Stimulated activated memory B cell treated with anti-CD40 and anti-IgM and Interleukin-4, amounts not matched to agents 10 μg/mL and 1 μg/mL and 100 μg/mL, for 72 hours (primary cell): Measurements from ENCODE around the gene ZFYVE19.

ENCODE experiments used
- ATAC-seq: fragments of 150-1000 bp; cut with Tn5 transposase; 2 replicates; pipeline ENCODE4 v1.10.0; 2021
- H3K27ac Mint-ChIP-seq: one replicate; pipeline ENCODE4 v1.8.0; 2022; ENCODE audit warnings: mild to moderate bottlenecking, mixed read lengths
- H3K27me3 Mint-ChIP-seq: one replicate; pipeline ENCODE4 v1.8.0; 2022; ENCODE audit warnings: mixed read lengths
- H3K36me3 Mint-ChIP-seq: one replicate; pipeline ENCODE4 v1.8.0; 2022; ENCODE audit warnings: mixed read lengths
- H3K4me1 Mint-ChIP-seq: one replicate; pipeline ENCODE4 v1.8.0; 2022; ENCODE audit warnings: mixed read lengths
- H3K4me3 Mint-ChIP-seq: one replicate; pipeline ENCODE4 v1.8.0; 2022; ENCODE audit warnings: mild to moderate bottlenecking, moderate library complexity, mixed read lengths
- H3K9me3 Mint-ChIP-seq: one replicate; pipeline ENCODE4 v1.8.0; 2022; ENCODE audit warnings: mixed read lengths

The ZFYVE19 gene

DNA sequence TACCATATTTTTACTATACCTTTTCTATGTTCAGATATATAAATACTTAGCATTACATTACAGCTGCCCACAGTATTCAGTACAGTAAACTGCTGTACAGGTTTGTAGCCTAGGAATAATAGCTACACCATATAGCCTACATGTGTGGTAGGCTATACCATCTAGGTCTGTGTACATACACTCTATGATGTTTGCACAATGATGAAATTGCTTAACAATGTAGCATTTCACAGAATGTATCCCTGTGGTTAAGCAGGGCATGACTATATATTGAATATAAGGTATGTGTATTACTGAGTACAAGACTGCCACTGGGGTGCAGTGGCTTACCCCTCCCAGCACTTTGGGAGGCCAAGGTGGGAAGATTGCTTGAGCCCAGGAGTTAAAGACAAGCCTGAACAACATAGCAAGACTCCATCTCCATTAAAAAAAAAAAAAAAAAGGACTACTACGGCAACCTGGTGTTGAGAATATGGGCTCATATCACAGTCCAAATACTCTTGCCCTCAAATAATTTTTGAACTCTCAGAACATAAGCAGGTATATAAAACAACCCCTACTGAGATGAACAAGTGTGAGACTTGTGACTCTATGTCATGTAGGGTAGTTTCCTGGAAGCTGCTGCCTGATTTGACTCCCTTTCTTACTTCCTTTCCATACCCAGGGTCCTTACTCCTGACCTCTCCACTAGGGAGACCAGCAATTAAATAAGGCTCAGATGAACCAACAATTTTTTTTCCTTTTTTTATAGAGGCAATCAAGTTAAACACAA lies 16.9 kb downstream of the ZFYVE19 start:
- Mint-ChIP-seq H3K4me3 (no peak overlapping the region), H3K9me3 (no peaks in the 10 kb centered on the region), H3K27me3 (no peaks in the 10 kb centered on the region), H3K4me1 (no peaks in the 10 kb centered on the region), H3K36me3 (no peaks in the 10 kb centered on the region), H3K27ac (no peak overlapping the region)
- no peak for ATAC-seq

- H3K27ac Mint-ChIP-seq = no peak overlapping the region
- no peak for ATAC-seq
- H3K4me1 Mint-ChIP-seq = no peaks in the 10 kb centered on the region
- no peaks in the 10 kb centered on the region for H3K9me3 Mint-ChIP-seq
- H3K27me3 Mint-ChIP-seq = no peaks in the 10 kb centered on the region
- H3K4me3 Mint-ChIP-seq = no peak overlapping the region
- no peaks in the 10 kb centered on the region for H3K36me3 Mint-ChIP-seq
Observed at GRCh38 chr15:40825661-40826422, 19.0 kb downstream of the ZFYVE19 start.

DNA sequence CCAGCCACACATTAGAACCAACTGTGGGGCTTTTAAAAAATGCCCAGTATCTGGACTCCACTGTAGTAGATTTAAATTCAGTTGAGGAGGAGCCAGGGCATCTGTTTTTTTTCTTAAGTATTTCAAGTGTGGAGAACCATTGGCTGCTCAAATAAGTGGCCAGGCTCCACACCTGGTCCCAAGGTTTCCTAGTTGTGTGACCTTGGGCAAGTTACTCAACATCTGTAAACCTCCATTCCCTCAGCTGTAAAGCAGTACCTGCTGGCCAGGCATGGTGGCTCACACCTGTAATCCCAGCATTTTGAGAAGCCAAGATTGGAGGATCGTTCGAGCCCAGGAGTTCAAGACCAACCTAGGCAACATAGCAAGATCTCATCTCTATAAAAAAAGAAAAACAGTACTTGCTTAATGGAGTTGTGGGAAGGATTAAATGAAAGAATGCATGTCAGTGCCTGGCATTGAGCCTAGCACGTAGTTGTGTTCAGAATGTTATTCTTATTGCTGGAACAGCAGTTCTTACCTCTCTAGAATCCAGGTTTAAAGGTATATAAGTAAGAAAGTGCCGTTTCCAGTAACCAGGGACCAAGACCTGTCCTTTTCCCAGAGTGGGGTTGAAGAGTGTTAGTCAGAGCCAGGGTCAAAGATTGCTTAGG lies 19.7 kb downstream of the ZFYVE19 start:
- ATAC-seq = no peak
- no peak overlapping the region for H3K27ac Mint-ChIP-seq
- no peak overlapping the region for H3K4me3 Mint-ChIP-seq
- H3K4me1 Mint-ChIP-seq = no peaks in the 10 kb centered on the region
- H3K9me3 Mint-ChIP-seq = no peaks in the 10 kb centered on the region
- peaks cover 3% of the 10 kb centered on the region for H3K36me3 Mint-ChIP-seq
- H3K27me3 Mint-ChIP-seq = no peaks in the 10 kb centered on the region

GRCh38 chr15:40828447-40829036 lies 21.7 kb downstream of the ZFYVE19 start, which contains the start of gene PPP1R14D:
Gene PPP1R14D (minus strand): TSS chr15:40828708. CDS start chr15:40828641, 67 bp downstream.
- H3K4me1 Mint-ChIP-seq = no peaks in the 10 kb centered on the region
- H3K36me3 Mint-ChIP-seq = peaks cover 10% of the 10 kb centered on the region
- ATAC-seq = no peak
- H3K27me3 Mint-ChIP-seq = no peaks in the 10 kb centered on the region
- H3K27ac Mint-ChIP-seq = no peak within 1 kb of the TSS
- H3K9me3 Mint-ChIP-seq = no peaks in the 10 kb centered on the region
- H3K4me3 Mint-ChIP-seq = no peak within 1 kb of the TSS

- Mint-ChIP-seq H3K4me1 (no peaks in the 10 kb centered on the region), H3K27ac (no peak overlapping the region), H3K9me3 (no peaks in the 10 kb centered on the region), H3K4me3 (no peak overlapping the region), H3K27me3 (no peaks in the 10 kb centered on the region), H3K36me3 (peaks cover 10% of the 10 kb centered on the region)
- peak; percentile 20 for ATAC-seq
Observed at GRCh38 chr15:40829115-40829514, 22.2 kb downstream of the ZFYVE19 start.

GRCh38 chr15:40830884-40831283 lies 24.0 kb downstream of the ZFYVE19 start:
- Mint-ChIP-seq H3K36me3 (peaks cover 10% of the 10 kb centered on the region), H3K9me3 (no peaks in the 10 kb centered on the region), H3K27me3 (no peaks in the 10 kb centered on the region), H3K27ac (no peak overlapping the region), H3K4me1 (no peaks in the 10 kb centered on the region), H3K4me3 (no peak overlapping the region)
- no peak for ATAC-seq

DNA sequence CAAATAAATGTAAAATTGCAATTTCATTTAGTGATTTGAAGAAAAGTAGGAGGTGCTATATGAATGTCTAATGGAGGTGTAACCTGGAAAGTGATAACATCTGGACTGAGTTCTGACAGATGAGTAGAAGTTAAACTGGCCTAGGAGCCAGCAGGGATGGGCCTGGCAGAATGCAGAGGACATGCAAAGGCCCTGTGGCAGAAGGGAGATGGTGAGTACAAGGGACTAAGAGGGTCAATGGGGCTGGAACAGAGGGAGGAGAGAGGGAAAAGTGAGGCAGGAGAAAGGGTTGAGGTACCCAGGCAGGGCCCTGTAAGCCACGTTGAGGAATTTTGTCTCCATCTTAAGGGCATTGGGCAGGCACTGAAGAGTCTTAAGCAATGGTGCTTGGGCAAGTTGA lies 25.0 kb downstream of the ZFYVE19 start:
- Mint-ChIP-seq H3K4me3 (no peak overlapping the region), H3K4me1 (no peaks in the 10 kb centered on the region)

DNA sequence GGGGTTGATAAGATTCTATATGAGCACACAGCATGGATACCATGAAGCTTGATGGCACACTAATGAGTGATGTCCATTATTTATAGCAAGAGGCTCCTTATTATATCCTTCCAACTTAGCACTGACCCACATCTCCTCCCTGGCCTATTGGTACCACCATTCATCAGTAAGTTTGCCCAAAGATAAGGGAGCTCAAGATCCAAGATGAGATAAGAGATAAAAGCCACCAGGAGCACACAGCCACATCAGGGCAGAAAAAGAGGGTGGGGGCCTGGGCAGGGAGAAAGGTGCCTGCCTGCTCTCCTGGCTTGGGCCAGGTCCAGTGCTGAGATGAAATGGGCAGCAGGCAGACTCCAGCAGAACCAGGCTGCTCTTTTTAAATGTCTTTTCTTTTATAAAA lies 26.0 kb downstream of the ZFYVE19 start:
- Mint-ChIP-seq H3K27ac (no peak overlapping the region), H3K36me3 (peaks cover 10% of the 10 kb centered on the region), H3K4me1 (no peaks in the 10 kb centered on the region), H3K4me3 (no peak overlapping the region), H3K27me3 (no peaks in the 10 kb centered on the region), H3K9me3 (no peaks in the 10 kb centered on the region)
- ATAC-seq = no peak

More for the DNA sequence above, 25.0 kb downstream of the ZFYVE19 start:
- no peaks in the 10 kb centered on the region for H3K27me3 Mint-ChIP-seq
- no peaks in the 10 kb centered on the region for H3K9me3 Mint-ChIP-seq
- ATAC-seq = no peak
- peaks cover 10% of the 10 kb centered on the region for H3K36me3 Mint-ChIP-seq
- no peak overlapping the region for H3K27ac Mint-ChIP-seq

DNA sequence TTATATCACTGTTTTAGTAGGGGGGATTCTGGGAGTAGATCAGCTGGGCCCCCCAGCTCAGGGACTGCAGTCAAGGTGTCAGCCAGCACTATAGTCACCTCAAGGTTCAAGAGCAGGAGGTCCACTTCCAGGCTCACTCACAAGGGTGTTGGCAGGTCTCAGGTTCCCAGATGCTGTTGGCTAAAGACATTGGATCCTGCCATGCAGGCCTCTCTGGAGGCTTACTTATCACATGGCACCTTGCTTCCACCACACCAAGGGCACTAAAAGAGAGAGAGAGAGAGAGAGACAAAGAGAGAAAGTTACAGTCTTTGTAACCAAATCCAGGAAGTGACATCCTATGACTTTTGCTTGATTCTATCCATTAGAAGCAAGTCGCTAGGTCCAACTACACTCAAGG lies 29.1 kb downstream of the ZFYVE19 start:
- Mint-ChIP-seq H3K4me1 (no peaks in the 10 kb centered on the region), H3K27me3 (no peaks in the 10 kb centered on the region), H3K9me3 (no peaks in the 10 kb centered on the region), H3K36me3 (peaks cover 10% of the 10 kb centered on the region), H3K4me3 (no peak overlapping the region), H3K27ac (peak overlapping the region; percentile 34)
- no peak for ATAC-seq

DNA sequence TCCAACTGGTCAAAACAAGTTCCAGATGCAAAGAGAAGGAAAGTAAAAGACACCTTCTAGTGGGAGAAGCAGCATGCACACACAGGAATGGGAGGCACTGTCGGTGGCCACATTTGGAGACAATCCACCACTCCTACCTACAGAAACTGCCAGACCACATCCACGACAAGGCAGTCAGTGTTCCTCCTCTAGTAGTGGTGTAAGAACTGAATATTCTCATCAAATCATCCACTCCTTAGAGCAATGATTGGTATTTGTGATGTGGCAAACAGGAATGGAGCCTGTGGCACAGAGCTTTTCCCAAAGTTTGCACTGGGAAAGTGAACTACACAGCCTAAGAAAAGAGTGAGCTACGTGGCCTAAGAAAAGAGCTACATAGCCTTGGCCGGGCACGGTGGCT lies 31.9 kb downstream of the ZFYVE19 start:
- Mint-ChIP-seq H3K9me3 (no peaks in the 10 kb centered on the region), H3K4me3 (no peak overlapping the region), H3K27ac (no peak overlapping the region)

GRCh38 chr15:40841741-40842140 lies 34.9 kb downstream of the ZFYVE19 start:
- no peaks in the 10 kb centered on the region for H3K9me3 Mint-ChIP-seq
- ATAC-seq = no peak
- no peak overlapping the region for H3K4me3 Mint-ChIP-seq
- no peaks in the 10 kb centered on the region for H3K36me3 Mint-ChIP-seq
- no peaks in the 10 kb centered on the region for H3K27me3 Mint-ChIP-seq
- peaks cover 23% of the 10 kb centered on the region for H3K4me1 Mint-ChIP-seq
- H3K27ac Mint-ChIP-seq = no peak overlapping the region

More for the DNA sequence above, 31.9 kb downstream of the ZFYVE19 start:
- Mint-ChIP-seq H3K27me3 (no peaks in the 10 kb centered on the region), H3K36me3 (no peaks in the 10 kb centered on the region), H3K4me1 (no peaks in the 10 kb centered on the region)
- no peak for ATAC-seq

DNA sequence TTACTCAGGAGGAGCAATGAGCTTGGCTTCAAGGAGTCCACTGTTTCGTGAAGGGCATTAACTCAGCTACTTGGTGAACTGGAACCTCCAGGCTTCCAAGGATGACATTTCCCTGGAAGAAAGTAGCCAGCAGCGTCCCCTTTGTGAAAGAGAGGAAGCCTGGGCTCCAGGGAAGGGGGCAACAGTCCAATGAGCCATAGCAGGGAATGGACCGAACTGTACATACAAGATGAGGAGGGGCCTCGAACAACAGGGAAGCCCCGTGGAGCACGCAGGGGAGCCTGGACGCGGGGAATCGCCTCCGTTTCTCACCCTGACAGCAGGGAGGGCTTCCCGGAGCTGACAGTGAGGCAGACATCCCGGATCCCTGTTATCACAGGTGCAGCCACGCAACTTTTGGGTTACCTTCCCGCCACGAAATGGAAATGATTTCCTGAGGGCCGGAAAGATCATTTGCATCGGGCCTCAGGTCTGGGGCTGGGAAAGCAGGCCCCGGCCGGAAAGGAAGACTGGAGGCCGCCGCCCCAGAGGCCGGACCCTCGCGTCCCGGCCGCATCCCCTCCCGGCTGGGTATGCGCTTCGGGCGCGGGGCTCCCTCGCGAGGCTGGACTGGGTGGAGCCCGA lies 36.5 kb downstream of the ZFYVE19 start:
- Mint-ChIP-seq H3K9me3 (no peaks in the 10 kb centered on the region), H3K36me3 (no peaks in the 10 kb centered on the region), H3K4me3 (peak overlapping the region; percentile 76), H3K27ac (peak overlapping the region; percentile 54), H3K4me1 (peaks cover 39% of the 10 kb centered on the region), H3K27me3 (no peaks in the 10 kb centered on the region)
- ATAC-seq = no peak

DNA sequence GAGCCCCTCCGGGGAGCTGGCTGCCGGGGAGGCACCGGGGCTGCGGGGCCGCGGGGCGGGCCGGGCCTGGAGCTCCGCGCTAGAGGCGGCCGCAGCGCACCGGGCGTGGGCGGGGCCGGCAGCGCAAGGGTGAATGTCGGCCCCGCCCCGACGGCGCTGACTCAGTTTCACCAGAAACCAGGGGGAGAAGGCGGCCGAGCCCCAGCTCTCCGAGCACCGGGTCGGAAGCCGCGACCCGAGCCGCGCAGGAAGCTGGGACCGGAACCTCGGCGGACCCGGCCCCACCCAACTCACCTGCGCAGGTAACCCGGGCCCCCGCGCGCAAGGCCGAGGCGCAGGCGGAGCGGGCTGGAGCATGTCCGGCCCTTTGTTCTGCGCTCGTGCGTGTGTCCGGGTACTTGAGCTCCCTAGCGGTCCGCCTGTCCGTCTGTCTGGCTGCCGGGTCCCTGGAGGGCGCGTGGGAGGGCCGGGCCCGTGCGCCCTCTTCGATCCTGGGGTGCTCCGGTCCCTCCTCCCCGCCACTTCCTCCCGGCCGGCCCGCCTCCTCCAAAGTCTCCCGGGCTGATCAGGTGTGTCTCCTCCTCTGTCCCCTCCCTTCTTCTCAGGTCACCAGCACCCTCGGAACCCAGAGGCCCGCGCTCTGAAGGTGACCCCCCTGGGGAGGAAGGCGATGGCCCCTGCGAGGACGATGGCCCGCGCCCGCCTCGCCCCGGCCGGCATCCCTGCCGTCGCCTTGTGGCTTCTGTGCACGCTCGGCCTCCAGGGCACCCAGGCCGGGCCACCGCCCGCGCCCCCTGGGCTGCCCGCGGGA lies 37.2 kb downstream of the ZFYVE19 start, which contains the start of gene SPINT1:
Gene SPINT1, plus strand, starts transcription at position 164 of the 811 bp plus-strand sequence. Its CDS starts 507 bp downstream, at position 671.
- H3K9me3 Mint-ChIP-seq = no peaks in the 10 kb centered on the region
- peaks cover 39% of the 10 kb centered on the region for H3K4me1 Mint-ChIP-seq
- H3K36me3 Mint-ChIP-seq = no peaks in the 10 kb centered on the region
- H3K4me3 Mint-ChIP-seq = peak within 1 kb of the TSS; percentile 87
- peak; percentile 79 for ATAC-seq
- no peaks in the 10 kb centered on the region for H3K27me3 Mint-ChIP-seq
- H3K27ac Mint-ChIP-seq = peak within 1 kb of the TSS; percentile 81

DNA sequence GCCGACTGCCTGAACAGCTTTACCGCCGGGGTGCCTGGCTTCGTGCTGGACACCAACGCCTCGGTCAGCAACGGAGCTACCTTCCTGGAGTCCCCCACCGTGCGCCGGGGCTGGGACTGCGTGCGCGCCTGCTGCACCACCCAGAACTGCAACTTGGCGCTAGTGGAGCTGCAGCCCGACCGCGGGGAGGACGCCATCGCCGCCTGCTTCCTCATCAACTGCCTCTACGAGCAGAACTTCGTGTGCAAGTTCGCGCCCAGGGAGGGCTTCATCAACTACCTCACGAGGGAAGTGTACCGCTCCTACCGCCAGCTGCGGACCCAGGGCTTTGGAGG lies 37.8 kb downstream of the ZFYVE19 start:
- peak overlapping the region; percentile 81 for H3K27ac Mint-ChIP-seq
- H3K4me1 Mint-ChIP-seq = peaks cover 39% of the 10 kb centered on the region
- no peaks in the 10 kb centered on the region for H3K27me3 Mint-ChIP-seq
- H3K4me3 Mint-ChIP-seq = peak overlapping the region; percentile 87
- ATAC-seq = peak; percentile 63
- no peaks in the 10 kb centered on the region for H3K9me3 Mint-ChIP-seq
- H3K36me3 Mint-ChIP-seq = no peaks in the 10 kb centered on the region
